SH-SY5Y (cell line): ENCODE measurements around the gene SAMM50.

Experiments
- GATA2 ChIP-seq: IDR thresholded peaks from 2 replicates; pipeline ENCODE4 v1.6.1; 2011; ENCODE audit warnings: mild to moderate bottlenecking, low read depth, low read length
- GATA3 ChIP-seq: IDR thresholded peaks from 2 replicates; pipeline ENCODE4 v1.6.1; 2011; ENCODE audit warnings: low read depth, mild to moderate bottlenecking, low read length, moderate library complexity

DNA sequence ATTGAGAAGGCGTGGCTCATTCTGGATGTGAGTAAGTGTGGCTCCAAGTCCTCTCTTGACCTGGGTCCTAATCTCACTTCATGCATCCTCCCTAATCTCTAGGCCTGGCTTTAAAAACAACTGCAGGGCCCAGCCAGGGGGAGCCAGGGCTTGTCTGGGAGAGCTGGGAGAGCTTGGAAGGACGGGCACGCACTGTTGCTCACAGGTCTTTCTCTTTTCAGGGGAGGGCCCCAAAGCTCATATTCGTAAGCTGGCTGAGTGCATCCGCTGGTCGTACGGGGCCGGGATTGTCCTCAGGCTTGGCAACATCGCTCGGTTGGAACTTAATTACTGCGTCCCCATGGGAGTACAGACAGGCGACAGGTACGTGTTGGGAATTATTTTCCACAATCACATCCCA is 34.8 kb downstream of the SAMM50 start:
- TF ChIP-seq GATA3 (no peak), GATA2 (no peak)
